GM21717 (cell line): ENCODE measurements around the gene C2orf76.
A peak's percentile ranks its signal among the peaks of the same experiment; 100 is the strongest.
"Not testable (repeated sequence)": the region's sequence is repeated elsewhere in the genome, so short reads cannot be mapped to it uniquely, and the experiment has no call there.

ENCODE experiments used
- ATAC-seq: cut with Tn5 transposase; IDR thresholded peaks from one replicate; pipeline ENCODE4 v1.9.1; 2021; ENCODE audit warnings: mild to moderate bottlenecking, moderate library complexity; ENCODE audit not compliant: unreplicated experiment

The C2orf76 gene

GRCh38 chr2:119366649-119367471, at the start of gene C2orf76, which contains the start of gene DBI:
Gene C2orf76, minus strand, starts transcription at chr2:119366834. Its CDS starts 26,875 bp downstream, at chr2:119339959.
Gene DBI, plus strand, starts transcription at chr2:119366977. Its CDS starts 75 bp downstream, at chr2:119367052.
- peak; percentile 97 for ATAC-seq

DNA sequence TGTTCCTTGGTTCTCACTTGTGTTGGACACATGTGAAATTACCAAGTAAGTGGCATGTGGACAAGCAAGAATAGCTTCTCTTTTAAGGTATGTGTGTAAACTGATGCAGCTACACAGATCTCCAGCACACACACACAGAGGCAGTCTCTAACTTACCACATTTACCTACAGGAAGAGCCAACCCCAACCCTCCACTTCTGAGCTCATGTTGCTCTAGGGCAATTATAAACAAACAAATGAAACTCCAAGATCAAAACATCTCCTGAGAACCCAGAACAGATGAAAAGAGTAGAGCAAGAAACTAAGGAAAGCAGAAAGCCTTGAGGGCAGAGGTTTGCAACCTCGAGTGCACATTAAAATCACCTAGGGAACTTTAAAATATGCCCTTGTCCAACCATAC, 49.0 kb upstream of the C2orf76 start:
- ATAC-seq = no peak

DNA sequence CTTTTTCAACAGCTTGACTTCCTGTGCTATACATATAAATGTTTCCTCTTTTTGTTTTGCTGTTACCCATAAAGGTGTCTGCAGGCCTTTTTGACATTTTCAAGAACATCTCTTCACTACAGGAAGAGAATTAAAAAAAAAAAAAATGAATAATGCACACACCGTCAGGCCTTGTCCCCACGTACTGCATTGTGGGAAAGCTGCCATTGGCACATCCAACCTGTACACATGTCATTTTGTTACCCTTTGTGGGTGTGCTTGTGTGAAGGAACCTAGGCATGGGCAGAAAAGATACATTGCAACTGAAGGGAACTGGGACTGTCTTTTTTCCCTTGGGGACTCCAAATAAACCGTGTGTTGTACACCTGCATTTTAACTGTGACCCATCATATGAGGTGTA, 48.3 kb upstream of the C2orf76 start:
- ATAC-seq = no peak

- no peak for ATAC-seq
Observed at GRCh38 chr2:119409506-119409905, 42.9 kb upstream of the C2orf76 start.

DNA sequence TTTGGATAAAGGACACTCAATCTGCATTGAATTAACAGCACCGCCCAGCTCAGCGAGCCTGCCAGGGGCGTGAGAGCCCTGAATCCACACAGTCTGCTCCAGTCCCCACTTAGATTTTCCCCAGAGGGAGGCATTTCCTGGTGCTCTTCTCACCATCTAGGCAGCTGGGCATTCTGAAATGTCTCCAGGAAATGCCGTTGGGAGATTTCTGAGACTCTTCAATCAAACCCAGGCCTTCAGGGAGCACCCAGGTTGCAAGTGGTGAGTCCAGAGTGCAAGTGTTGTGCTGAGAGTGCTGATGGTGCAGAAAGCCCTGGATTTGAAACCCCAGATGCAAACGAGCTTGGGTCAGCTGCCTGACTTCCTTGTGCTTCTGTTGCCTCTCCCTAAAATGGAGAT, 41.6 kb upstream of the C2orf76 start:
- ATAC-seq = no peak

DNA sequence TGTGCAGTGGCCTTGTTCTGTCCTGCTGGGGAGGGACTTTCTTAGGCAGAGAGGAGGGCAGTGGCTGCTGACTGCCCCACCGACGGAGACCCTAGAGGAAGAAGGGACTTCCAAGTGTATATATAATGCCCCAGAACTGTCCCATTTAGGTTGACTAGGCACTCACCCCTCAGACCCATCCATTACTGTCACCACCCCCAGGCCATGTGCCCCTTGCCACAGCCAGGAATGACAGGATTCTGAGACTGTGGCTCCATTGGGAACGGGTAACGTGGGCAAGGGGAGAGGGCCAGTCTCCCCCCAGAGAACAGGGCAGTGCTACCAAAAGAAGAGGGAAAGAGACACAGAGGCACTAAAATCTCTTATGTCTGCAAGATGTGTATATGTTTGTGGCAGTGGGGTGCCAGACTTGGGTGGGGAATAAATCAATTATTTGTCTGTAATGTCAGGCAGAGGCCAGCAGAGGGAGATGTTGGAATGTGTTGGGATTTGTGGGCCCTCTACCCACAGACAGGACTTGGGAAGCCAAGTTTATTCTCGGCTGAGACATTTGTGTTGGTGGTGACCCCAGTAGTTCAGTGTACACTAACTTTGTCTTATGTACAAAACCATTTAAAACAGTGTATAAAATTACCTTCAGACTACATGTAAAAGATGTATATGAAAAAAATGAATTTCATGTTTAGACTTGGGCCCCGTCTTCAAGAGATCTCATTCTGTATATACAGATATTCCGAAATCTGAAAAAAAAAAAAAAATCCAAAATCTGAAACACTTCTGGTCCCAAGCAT, 41.0 kb upstream of the C2orf76 start:
- ATAC-seq = no peak

DNA sequence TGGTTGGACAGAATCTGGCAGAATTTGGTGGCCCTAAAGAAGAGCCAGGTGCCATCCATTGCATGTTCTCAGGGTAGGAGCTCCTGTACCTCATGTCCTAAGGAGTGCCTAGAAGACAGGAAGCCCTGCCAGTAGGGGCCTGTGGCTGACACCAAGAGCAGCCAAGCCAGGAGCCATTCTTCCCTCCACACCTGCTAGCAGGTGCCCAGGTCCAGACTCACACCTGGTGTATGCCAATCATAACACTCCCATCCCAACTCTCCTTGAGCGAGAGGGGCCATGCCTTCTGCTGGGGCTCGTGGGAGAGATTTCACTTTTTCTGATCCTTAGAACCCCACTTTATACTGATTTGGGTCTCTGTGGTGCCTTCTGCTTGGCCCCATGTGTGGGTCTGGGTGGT, 38.5 kb upstream of the C2orf76 start:
- no peak for ATAC-seq

DNA sequence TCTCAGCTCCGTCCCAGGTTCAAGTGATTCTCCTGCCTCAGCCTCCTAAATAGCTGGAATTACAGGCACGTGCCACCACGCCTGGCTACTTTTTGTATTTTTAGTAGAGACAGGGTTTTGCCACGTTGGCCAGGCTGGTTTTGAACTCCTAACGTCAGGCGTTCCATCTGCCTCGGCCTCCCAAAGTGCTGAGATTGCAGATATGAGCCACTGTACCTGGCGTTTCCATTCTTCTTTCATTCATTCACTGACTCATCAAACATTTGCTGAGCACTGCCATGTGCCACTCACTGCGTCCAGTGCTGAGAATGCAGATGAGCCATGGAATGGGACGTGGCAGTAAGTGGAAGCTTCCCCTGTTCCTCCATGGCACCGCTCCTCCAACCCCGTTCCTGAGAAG, 37.0 kb upstream of the C2orf76 start:
- not testable (repeated sequence) for ATAC-seq

- no peak for ATAC-seq
Observed at GRCh38 chr2:119402645-119403560, 36.3 kb upstream of the C2orf76 start.

DNA sequence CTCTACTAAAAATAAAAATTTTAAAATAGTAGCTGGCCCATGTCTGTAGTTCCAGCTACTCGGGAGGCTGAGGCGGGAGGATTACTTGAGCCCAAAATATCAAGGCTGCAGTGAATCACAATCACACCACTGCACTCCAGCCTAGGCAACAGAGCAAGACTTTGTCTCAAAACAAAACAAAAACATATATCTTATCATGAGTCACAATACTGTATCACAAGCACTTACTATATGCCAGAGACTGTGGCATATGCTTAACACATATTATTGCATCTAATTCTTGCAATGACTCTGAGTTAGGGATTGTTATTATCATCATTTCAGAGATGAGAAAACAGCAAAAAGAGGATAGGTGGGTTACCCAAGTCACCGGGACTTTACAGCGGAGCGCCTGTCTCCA, 35.5 kb upstream of the C2orf76 start:
- ATAC-seq = no peak

DNA sequence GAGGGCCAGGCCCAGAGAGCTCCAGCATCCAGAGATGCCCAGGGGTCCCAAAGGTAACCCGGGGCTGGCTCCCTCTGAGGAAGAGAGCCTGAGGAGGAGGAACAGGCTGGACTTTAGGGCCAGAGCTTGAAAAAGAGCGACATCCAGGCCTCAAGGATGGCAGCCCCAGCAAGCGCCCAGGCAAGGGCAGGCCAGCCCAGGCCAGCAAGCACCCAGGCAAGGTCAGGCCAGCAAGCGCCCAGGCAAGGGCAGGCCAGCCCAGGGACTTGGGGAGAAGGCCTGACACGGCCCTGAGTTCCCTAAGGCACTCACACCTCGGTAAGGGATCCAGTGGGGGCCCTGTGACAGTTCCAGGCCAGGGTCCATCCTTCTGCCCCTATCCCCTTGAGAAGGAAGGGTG, 30.6 kb upstream of the C2orf76 start:
- ATAC-seq = no peak

DNA sequence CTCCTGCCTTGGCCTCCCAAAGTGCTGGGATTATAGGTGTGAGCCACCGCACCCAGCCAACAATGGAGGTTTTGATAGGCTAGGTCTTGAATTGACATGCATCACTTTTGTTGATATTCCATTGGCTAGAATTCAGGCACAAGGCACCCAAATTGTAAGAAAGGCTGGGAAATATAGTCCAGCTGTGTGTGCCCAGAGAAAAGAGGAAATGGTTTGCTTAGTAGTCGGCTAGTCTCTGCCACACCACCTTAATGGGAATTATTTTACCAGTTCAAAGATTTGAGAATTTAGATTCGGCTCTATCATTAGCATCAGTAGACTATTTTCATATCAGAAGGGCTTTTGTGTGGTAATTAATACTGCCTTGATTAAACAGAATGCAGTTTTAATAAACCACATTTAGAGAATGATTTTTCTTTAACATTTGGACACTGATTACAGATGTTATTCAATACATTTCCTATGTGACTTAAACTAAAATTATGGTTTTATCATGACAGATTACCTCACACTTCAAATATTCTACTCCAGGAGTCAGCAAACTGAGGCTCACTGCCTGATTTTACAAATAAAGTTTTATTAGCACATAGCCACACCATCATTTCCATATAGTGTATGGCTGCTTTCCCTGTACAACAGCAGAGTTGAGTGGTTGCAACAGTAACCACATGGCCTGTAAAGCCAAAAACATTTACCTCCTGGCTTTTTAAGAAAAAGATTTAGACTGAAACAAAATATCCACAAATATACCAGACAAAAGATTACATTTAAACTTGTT, 27.5 kb upstream of the C2orf76 start:
- no peak for ATAC-seq

- no peak for ATAC-seq
Observed at GRCh38 chr2:119389615-119390306, 23.1 kb upstream of the C2orf76 start.

DNA sequence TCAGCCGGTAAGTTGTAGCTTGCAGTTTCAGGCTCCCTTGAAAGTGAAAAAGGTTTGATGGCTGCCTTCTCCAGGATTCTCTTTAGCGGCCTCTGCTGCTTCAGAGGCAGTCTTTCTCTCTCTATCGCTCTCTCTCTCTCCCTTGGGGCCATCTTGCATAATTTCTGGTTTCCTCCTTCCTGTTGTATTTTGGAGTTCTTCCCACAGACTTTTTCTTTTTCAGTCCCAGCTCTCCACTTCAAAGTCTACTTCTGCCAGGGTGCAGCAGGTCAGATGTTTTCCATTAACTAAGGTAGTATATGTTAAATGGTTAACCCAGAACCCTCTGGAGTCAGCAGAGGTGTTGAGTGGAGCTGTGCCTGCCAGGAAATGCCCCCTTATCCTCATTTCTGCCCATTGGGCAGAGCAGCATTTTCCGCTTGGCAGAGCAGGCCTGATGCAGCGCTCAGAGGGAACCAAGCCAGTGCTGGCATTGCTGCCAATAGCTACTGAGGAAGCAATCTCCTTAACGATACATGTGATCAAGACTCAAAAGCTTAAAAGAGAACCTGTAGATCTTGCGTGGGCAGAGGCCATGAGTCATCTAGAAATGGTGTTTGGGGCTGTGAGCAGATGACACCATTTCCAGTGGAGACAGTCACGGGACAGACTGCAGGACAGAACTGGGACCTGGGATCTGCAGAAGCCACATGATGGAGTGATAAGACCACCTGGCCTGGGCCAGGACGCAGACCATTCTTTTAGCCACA, 20.9 kb upstream of the C2orf76 start:
- ATAC-seq = peak; percentile 83

DNA sequence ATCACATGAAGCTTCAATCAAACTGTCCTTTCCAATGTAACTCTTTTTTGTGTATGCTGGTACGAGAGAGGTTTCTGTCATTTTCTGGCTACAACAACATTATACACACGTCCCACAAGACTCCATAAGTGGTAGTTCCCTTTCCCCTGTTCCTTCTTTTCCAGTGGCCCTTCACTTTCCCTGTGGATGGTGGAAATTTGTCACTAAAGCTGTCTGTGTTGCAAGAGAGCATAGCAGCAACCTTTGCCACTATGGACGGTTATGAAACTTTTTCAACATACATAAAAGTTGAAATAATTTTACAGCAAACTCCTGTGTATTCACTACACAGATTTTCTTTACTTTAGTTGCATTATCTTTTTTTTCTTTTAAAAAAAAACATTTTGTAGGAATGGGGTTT, 18.8 kb upstream of the C2orf76 start:
- no peak for ATAC-seq

- ATAC-seq = no peak
Observed at GRCh38 chr2:119384971-119385370, 18.3 kb upstream of the C2orf76 start.

GRCh38 chr2:119383410-119384140, 16.9 kb upstream of the C2orf76 start:
- ATAC-seq = no peak

GRCh38 chr2:119378566-119378965, 11.9 kb upstream of the C2orf76 start:
- no peak for ATAC-seq
